Endothelial cell of umbilical vein (primary cell): ENCODE measurements around the gene MYH14.

Source experiments
- GATA2 ChIP-seq: IDR thresholded peaks from 2 replicates; pipeline ENCODE4 v1.7.0; 2011; ENCODE audit warnings: low read depth, mild to moderate bottlenecking, moderate library complexity, mixed read lengths, low read length; ENCODE audit not compliant: insufficient read length, insufficient read depth
- POLR2A ChIP-seq: IDR thresholded peaks from 2 replicates; pipeline ENCODE4 v1.6.1; 2012; ENCODE audit warnings: low read depth, mild to moderate bottlenecking, control low read depth, low read length
- POLR2AphosphoS5 ChIP-seq: IDR thresholded peaks from 2 replicates; pipeline ENCODE4 v1.6.1; 2012; ENCODE audit warnings: low read depth, mild to moderate bottlenecking, control low read depth, low read length, moderate library complexity; ENCODE audit not compliant: insufficient read depth
- TF ChIP-seq, protein P1 (sequence below), 2 donors: IDR thresholded peaks; 1 replicate in 1 of 2; 2 replicates in 1 of 2; pipeline ENCODE4 v1.5.1; 2011; ENCODE audit warnings: low read length in 2 of 2, mild to moderate bottlenecking in 2 of 2, moderate library complexity in 2 of 2, control low read depth in 1 of 2, inconsistent platforms in 1 of 2, low read depth in 1 of 2; ENCODE audit not compliant: insufficient read depth in 1 of 2; ENCODE audit errors: extremely low read depth in 1 of 2

DNA sequence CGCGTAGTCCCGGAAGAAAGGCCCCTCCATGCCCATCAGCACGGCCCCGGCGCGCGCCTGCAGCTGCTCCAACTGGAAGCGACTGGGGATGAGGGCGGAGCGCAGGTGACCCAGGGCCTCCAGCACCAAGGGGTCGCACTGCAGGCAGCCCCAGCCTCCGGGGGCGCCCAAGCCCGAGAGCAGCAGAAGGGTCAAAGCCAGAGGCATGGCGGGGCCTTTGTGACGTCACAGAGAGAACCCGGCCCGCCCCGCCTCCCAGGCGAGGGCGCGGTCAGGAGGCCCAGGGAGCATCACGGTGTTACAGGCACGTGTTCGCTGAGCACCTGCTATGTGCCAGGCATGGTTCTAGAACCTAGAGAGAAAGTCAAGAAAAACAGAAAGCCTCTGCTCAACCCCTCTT lies 40.4 kb upstream of the MYH14 start, which contains the start of gene IZUMO2:
- TF ChIP-seq, protein P1, sequence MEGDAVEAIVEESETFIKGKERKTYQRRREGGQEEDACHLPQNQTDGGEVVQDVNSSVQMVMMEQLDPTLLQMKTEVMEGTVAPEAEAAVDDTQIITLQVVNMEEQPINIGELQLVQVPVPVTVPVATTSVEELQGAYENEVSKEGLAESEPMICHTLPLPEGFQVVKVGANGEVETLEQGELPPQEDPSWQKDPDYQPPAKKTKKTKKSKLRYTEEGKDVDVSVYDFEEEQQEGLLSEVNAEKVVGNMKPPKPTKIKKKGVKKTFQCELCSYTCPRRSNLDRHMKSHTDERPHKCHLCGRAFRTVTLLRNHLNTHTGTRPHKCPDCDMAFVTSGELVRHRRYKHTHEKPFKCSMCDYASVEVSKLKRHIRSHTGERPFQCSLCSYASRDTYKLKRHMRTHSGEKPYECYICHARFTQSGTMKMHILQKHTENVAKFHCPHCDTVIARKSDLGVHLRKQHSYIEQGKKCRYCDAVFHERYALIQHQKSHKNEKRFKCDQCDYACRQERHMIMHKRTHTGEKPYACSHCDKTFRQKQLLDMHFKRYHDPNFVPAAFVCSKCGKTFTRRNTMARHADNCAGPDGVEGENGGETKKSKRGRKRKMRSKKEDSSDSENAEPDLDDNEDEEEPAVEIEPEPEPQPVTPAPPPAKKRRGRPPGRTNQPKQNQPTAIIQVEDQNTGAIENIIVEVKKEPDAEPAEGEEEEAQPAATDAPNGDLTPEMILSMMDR (IDR thresholded peaks at IDR 0.05; ENCODE audit: extremely low read depth in 1 of 2, insufficient read depth in 1 of 2, low read depth in 1 of 2, low read length in 2 of 2) = no peak
- TF ChIP-seq POLR2A = no peak
- no peak for TF ChIP-seq GATA2
- TF ChIP-seq POLR2AphosphoS5 = no peak
